HFFc6 (cell line): ENCODE measurements around the gene DMXL1. TPM values are rescaled to one million over a fixed set of nuclear protein-coding genes. Genes with fewer than 3 reads are reported as not detected.
"Not testable (repeated sequence)": the region's sequence is repeated elsewhere in the genome, so short reads cannot be mapped to it uniquely, and the experiment has no call there.

Experiments used
- DNase-seq: peaks from one replicate; pipeline ENCODE4 v3.0.0-alpha.2; 2018
- H3K27ac Mint-ChIP-seq: 2 replicates; pipeline ENCODE4 v1.8.0; 2020; ENCODE audit warnings: mild to moderate bottlenecking, mixed read lengths
- H3K27me3 Mint-ChIP-seq: 2 replicates; pipeline ENCODE4 v1.8.0; 2021; ENCODE audit warnings: mild to moderate bottlenecking, moderate library complexity, mixed read lengths; ENCODE audit not compliant: insufficient read depth
- H3K36me3 Mint-ChIP-seq: 2 replicates; pipeline ENCODE4 v1.8.0; 2021; ENCODE audit warnings: low read depth, mixed read lengths
- H3K4me1 Mint-ChIP-seq: 2 replicates; pipeline ENCODE4 v1.8.0; 2020; ENCODE audit warnings: low read depth, mixed read lengths
- H3K4me3 Mint-ChIP-seq: 2 replicates; pipeline ENCODE4 v1.8.0; 2020; ENCODE audit warnings: mild to moderate bottlenecking, moderate library complexity, mixed read lengths
- H3K9me3 Mint-ChIP-seq: 2 replicates; pipeline ENCODE4 v1.8.0; 2020; ENCODE audit warnings: mild to moderate bottlenecking, mixed read lengths
- CTCF ChIP-seq: fragments of 200-600 bp; sonication (generic); IDR thresholded peaks from 2 replicates; pipeline ENCODE4 v1.5.0; 2021; ENCODE audit warnings: antibody characterized with exemption, mild to moderate bottlenecking
- total RNA-seq, 6 experiments: library from RNA; stranded (reverse); fragmentation: NEBNext Ultra II Directional; extraction: Animal tissue kit (Norgen Biotek cat#: 25700); gene quantifications; 2 replicates in 1 of 6; 3 replicates in 5 of 6; pipeline ENCODE4 v1.2.3, GENCODE V29; 2021

The DMXL1 gene
- total RNA-seq, 6 experiments from 2014 or later = 19.8 to 23.1 (median 21.5) TPM

GRCh38 chr5:119177226-119177625 is 106.3 kb downstream of the DMXL1 start:
- no peak for DNase-seq
- Mint-ChIP-seq H3K4me3 (no peak overlapping the region), H3K4me1 (peaks cover 9% of the 10 kb centered on the region; the same call in 1 of the 2 replicates), H3K36me3 (no peaks in the 10 kb centered on the region), H3K27ac (no peak overlapping the region), H3K27me3 (no peaks in the 10 kb centered on the region), H3K9me3 (no peaks in the 10 kb centered on the region)
- TF ChIP-seq CTCF = no peak

- no peaks in the 10 kb centered on the region for H3K36me3 Mint-ChIP-seq
- H3K4me3 Mint-ChIP-seq = no peak overlapping the region
- H3K4me1 Mint-ChIP-seq = peaks cover 9% of the 10 kb centered on the region; the same call in 1 of the 2 replicates
- TF ChIP-seq CTCF = no peak
- no peaks in the 10 kb centered on the region for H3K9me3 Mint-ChIP-seq
- no peak for DNase-seq
- no peak overlapping the region for H3K27ac Mint-ChIP-seq
- H3K27me3 Mint-ChIP-seq = no peaks in the 10 kb centered on the region
Measured at GRCh38 chr5:119178435-119178834, 107.5 kb downstream of the DMXL1 start.

GRCh38 chr5:119179857-119180641 is 109.2 kb downstream of the DMXL1 start:
- Mint-ChIP-seq H3K4me1 (peaks cover 9% of the 10 kb centered on the region; the same call in 1 of the 2 replicates), H3K4me3 (no peak overlapping the region), H3K36me3 (no peaks in the 10 kb centered on the region), H3K27ac (no peak overlapping the region), H3K9me3 (no peaks in the 10 kb centered on the region), H3K27me3 (no peaks in the 10 kb centered on the region)
- DNase-seq = no peak
- TF ChIP-seq CTCF = no peak

- H3K9me3 Mint-ChIP-seq, H3K4me3 Mint-ChIP-seq, H3K27me3 Mint-ChIP-seq, H3K4me1 Mint-ChIP-seq, H3K36me3 Mint-ChIP-seq, DNase-seq, H3K27ac Mint-ChIP-seq: not testable (repeated sequence)
Measured at GRCh38 chr5:119185512-119185911, 114.6 kb downstream of the DMXL1 start.

- 0 out of 2 replicates have a peak, but pooled peaks cover 5% of the 10 kb centered on the region for H3K36me3 Mint-ChIP-seq
- TF ChIP-seq CTCF = no peak
- peaks cover 6% of the 10 kb centered on the region; the same call in 1 of the 2 replicates for H3K4me1 Mint-ChIP-seq
- no peak overlapping the region for H3K27ac Mint-ChIP-seq
- H3K27me3 Mint-ChIP-seq = peaks cover 1% of the 10 kb centered on the region; the same call in 1 of the 2 replicates
- no peak for DNase-seq
- no peaks in the 10 kb centered on the region for H3K9me3 Mint-ChIP-seq
- no peak overlapping the region for H3K4me3 Mint-ChIP-seq
Measured at GRCh38 chr5:119187776-119188529, 117.1 kb downstream of the DMXL1 start.
